ENCODE measurements around the gene CCM2.
A peak's percentile ranks its signal among the peaks of the same experiment; 100 is the strongest.

The CCM2 gene

DNA sequence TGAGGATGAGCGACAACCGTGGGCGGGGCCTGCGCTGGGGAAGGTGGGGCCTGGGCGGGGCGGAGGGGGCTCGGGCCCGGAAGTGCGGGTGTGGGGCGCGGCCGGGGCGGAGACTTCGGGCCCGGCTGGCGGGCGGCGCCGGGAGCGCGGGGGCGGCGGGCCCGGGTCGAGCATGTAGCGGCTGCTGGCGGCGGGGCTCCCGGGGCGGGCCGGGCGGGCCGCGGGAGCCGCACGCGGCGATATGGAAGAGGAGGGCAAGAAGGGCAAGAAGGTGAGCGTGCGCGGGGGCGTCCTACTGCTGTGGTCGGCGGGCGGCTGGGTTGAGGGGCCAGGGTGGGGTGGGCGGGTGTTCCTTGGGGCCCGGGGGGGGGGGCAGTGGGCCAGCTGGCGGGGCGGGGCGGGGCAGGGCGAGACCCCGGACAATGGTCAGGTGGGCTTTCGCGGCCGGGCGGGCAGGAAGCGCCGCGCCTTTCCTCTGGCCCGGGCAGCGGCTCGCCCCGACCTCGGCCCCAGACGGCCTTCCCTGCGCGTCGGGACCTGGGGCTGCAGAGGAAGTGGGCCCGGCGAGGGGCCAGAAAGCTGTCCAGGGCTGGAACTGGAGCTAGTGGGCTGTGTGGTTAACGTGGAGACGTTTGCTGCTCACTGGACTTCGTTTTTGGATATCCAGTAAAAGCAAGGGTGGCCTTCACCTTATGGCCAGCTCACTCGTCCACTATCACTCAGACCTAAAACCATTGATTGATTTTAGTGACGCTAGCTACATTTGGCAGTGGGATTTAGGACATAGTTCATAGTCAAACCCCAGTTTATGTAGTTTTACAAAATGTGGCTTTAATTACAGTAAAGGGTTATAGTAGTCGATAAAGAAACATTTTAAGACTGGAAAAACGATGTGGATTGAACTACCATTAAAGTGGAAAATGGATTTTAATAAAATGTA, at the start of gene CCM2:
Gene CCM2 (plus strand): TSS at position 109 of the 940 bp plus-strand sequence. CDS start 133 bp downstream, at position 242.
- no peaks in the 10 kb centered on the region for H3K27me3 ChIP-seq (ENCODE audit: control insufficient read depth in 2 of 2, insufficient read depth in 2 of 2, low read length in 2 of 2)
- peaks cover 12 to 17% of the 10 kb centered on the region in 2 donors for H3K4me1 ChIP-seq (ENCODE audit: control insufficient read depth in 2 of 2, insufficient read depth in 2 of 2, low read length in 2 of 2)
- H3K9ac ChIP-seq (ENCODE audit: low read depth in 1 of 2, low read length in 2 of 2): peak within 1 kb of the TSS; percentile 76 to 91
- H3K27ac ChIP-seq (ENCODE audit: low read depth in 2 of 2, low read length in 2 of 2): peak within 1 kb of the TSS; percentile 83 to 87
- H3K36me3 ChIP-seq (ENCODE audit: control insufficient read depth in 2 of 2, insufficient read depth in 2 of 2, low read length in 2 of 2): peaks cover 0 to 3% of the 10 kb centered on the region in 2 donors
- H3K9me3 ChIP-seq (ENCODE audit: control insufficient read depth in 2 of 2, low read length in 2 of 2): no peaks in the 10 kb centered on the region
- H3K4me3 ChIP-seq (ENCODE audit: low read length in 2 of 2): peak within 1 kb of the TSS; percentile 85 to 96

DNA sequence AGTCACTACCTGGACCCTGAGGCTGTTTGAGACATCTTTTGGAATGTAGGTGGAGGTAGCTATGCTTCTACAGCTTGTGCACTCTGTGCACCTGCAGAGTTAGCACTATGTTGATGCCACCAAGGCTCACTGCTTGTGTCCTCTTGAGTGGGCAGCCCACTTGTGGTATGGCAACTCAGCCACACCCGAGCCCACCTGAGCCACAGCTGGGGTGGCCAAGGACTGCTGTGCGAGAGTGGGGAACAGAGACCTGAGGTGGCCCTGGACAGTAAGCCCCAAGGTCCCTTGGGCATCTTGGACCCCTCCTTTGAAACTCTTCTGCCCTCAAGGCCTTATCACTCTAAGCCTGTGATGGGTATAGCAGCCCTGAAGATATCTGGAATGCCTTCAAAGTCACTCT, 46.8 kb upstream of the CCM2 start:
- H3K9ac ChIP-seq (ENCODE audit: low read depth in 1 of 2, low read length in 2 of 2): no peak overlapping the region
- no peaks in the 10 kb centered on the region for H3K9me3 ChIP-seq (ENCODE audit: control insufficient read depth in 2 of 2, low read length in 2 of 2)
- H3K36me3 ChIP-seq (ENCODE audit: control insufficient read depth in 2 of 2, insufficient read depth in 2 of 2, low read length in 2 of 2): no peaks in the 10 kb centered on the region
- no peak overlapping the region for H3K4me3 ChIP-seq (ENCODE audit: low read length in 2 of 2)
- peaks cover 0 to 5% of the 10 kb centered on the region in 2 donors for H3K27me3 ChIP-seq (ENCODE audit: control insufficient read depth in 2 of 2, insufficient read depth in 2 of 2, low read length in 2 of 2)
- H3K4me1 ChIP-seq (ENCODE audit: control insufficient read depth in 2 of 2, insufficient read depth in 2 of 2, low read length in 2 of 2): no peaks in the 10 kb centered on the region
- no peak overlapping the region for H3K27ac ChIP-seq (ENCODE audit: low read depth in 2 of 2, low read length in 2 of 2)

DNA sequence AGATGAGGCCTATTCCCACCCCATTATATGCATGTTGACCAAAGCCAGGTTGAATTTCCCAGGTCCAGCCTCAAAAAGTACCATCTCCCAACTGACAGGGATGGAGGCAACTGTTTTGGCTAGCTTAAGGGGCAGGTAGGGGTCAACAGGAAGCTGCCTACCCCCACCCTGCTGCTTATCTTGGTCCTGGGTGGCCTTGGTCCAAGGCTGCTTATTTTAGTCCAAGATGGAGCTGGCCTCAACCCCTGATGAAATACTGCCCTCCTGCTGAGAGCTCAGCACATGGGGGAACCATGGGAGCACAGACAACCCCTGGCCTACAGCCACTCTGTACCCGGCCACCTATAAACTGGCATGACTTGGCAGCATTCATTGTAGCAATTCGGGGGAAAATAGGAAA, 44.3 kb upstream of the CCM2 start:
- no peaks in the 10 kb centered on the region for H3K9me3 ChIP-seq (ENCODE audit: control insufficient read depth in 2 of 2, low read length in 2 of 2)
- no peak overlapping the region for H3K9ac ChIP-seq (ENCODE audit: low read depth in 1 of 2, low read length in 2 of 2)
- H3K4me1 ChIP-seq (ENCODE audit: control insufficient read depth in 2 of 2, insufficient read depth in 2 of 2, low read length in 2 of 2): no peaks in the 10 kb centered on the region
- H3K4me3 ChIP-seq (ENCODE audit: low read length in 2 of 2): no peak overlapping the region
- no peaks in the 10 kb centered on the region for H3K36me3 ChIP-seq (ENCODE audit: control insufficient read depth in 2 of 2, insufficient read depth in 2 of 2, low read length in 2 of 2)
- H3K27ac ChIP-seq (ENCODE audit: low read depth in 2 of 2, low read length in 2 of 2): no peak overlapping the region
- peaks cover 0 to 5% of the 10 kb centered on the region in 2 donors for H3K27me3 ChIP-seq (ENCODE audit: control insufficient read depth in 2 of 2, insufficient read depth in 2 of 2, low read length in 2 of 2)

DNA sequence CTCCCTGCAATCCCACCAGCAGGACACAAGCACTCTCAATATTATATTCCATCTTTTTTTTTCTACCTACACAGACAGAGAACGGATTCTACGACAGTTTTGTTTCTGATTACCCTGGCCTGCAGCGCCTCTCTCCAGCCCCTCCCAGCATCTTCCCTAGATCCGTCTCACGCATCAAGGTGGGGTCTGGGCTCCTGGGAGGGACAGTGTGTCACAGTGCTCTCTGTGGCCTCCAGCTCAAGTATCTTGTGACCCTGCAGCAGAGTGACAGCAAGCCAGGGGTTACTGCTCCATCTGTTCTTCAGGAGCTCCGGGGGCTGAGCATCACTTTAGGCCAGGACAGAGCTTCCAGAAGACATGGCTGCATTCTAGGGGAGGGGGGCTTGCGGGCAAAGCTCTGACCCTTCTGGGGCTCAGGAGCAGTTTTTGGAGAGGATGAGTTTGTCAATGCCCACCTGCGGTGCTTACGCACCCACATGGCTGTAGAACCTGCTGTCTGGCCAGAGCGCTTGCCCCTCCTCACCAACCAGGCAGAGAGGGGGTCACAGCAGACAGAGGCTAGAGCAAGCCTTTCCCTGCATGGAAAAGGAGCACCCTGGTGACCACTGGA, 43.7 kb upstream of the CCM2 start:
- H3K36me3 ChIP-seq (ENCODE audit: control insufficient read depth in 2 of 2, insufficient read depth in 2 of 2, low read length in 2 of 2): no peaks in the 10 kb centered on the region
- no peaks in the 10 kb centered on the region for H3K4me1 ChIP-seq (ENCODE audit: control insufficient read depth in 2 of 2, insufficient read depth in 2 of 2, low read length in 2 of 2)
- H3K27ac ChIP-seq (ENCODE audit: low read depth in 2 of 2, low read length in 2 of 2): no peak overlapping the region
- no peak overlapping the region for H3K9ac ChIP-seq (ENCODE audit: low read depth in 1 of 2, low read length in 2 of 2)
- peaks cover 0 to 5% of the 10 kb centered on the region in 2 donors for H3K27me3 ChIP-seq (ENCODE audit: control insufficient read depth in 2 of 2, insufficient read depth in 2 of 2, low read length in 2 of 2)
- no peaks in the 10 kb centered on the region for H3K9me3 ChIP-seq (ENCODE audit: control insufficient read depth in 2 of 2, low read length in 2 of 2)
- no peak overlapping the region for H3K4me3 ChIP-seq (ENCODE audit: low read length in 2 of 2)

DNA sequence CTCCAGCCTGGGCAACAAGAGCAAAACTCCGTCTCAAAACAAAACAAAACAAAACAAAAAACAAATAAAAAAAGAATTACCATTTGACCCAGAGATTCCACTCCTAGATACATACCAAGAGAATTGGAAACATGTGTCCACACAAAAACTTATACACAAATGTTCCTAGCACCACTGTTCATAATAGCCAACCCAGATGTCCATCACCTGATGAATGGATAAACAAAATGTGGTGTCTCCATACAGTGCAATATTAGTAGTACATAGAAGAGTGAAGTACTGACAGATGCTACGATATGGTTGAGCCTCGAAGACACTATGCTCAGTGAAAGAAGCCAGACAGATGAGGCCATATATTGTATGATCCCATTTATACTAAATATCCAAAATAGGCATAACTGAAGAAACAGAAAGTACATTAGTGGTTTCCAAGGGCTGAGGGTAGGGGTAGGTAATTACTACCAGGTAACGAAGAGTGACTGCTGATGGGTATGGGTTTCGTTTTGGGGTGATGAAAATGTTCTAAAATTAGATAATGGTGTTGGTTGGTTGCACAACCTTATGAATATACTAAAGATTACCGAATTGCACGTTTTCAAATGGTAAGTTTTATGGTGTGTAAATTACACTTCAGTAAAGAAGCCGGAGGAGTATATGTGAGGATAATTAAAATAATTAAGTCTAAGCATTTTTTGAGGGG, 41.2 kb upstream of the CCM2 start:
- Histone ChIP-seq H3K9me3 (ENCODE audit: control insufficient read depth in 2 of 2, low read length in 2 of 2) (no peaks in the 10 kb centered on the region), H3K9ac (ENCODE audit: low read depth in 1 of 2, low read length in 2 of 2) (no peak overlapping the region), H3K4me1 (ENCODE audit: control insufficient read depth in 2 of 2, insufficient read depth in 2 of 2, low read length in 2 of 2) (peaks cover 0 to 5% of the 10 kb centered on the region in 2 donors), H3K36me3 (ENCODE audit: control insufficient read depth in 2 of 2, insufficient read depth in 2 of 2, low read length in 2 of 2) (no peaks in the 10 kb centered on the region), H3K27ac (ENCODE audit: low read depth in 2 of 2, low read length in 2 of 2) (no peak overlapping the region), H3K4me3 (ENCODE audit: low read length in 2 of 2) (no peak overlapping the region), H3K27me3 (ENCODE audit: control insufficient read depth in 2 of 2, insufficient read depth in 2 of 2, low read length in 2 of 2) (peaks cover 3 to 10% of the 10 kb centered on the region in 2 donors)

DNA sequence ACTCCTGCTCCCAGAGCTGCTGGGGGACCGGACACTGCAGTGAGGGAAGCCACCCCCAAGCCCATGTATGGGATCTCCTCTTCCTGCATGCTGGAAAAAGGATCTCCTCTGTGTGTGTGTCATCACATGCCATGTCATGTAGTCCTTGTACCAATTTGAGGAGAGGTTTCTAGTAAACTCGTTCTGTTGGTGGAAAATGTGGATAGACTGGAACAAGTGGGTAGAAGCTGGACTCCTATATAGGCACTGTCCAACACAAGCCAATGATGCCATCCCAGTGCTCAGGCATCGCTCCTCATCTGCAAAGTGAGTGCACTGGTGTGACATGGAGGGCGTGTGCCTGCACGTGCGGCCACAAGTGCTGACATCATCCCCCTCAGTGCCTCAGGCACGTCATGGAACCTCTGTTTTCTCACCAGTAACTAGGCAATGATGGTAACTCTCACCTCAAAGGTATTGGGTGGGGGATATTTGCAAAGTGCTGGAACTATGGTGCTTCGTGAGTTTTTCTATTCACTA, 40.5 kb upstream of the CCM2 start:
- H3K9ac ChIP-seq (ENCODE audit: low read depth in 1 of 2, low read length in 2 of 2): no peak overlapping the region

DNA sequence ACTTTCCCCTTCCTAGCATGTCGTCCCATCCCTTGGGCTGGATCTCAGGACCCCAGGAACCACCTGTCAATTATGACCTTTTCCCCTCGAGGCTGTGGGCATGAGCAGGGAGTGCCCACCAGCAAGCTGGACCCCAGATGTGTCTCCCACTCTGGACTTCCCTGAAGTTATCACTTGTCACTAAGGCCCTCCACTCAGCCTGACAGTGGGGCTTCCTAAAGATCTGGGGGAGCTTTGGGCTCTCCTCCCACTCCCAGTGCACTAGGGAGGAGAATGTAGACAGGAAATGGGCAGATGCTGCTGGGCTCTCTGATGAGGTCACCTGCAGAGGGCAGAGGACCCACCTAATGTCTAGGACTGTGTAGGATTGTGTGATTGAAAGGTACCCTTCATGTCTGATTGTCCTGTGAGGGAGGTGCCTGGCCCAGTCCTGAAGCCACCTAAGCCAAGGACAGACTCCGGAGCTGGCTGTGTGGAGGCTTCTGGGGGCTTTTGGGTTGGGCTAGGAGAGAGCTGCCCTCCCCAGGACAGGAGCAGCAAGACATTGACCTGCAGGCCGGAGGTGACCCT, 39.9 kb upstream of the CCM2 start:
- Histone ChIP-seq H3K36me3 (ENCODE audit: control insufficient read depth in 2 of 2, insufficient read depth in 2 of 2, low read length in 2 of 2) (no peaks in the 10 kb centered on the region), H3K9ac (ENCODE audit: low read depth in 1 of 2, low read length in 2 of 2) (no peak overlapping the region), H3K4me3 (ENCODE audit: low read length in 2 of 2) (no peak overlapping the region), H3K27ac (ENCODE audit: low read depth in 2 of 2, low read length in 2 of 2) (no peak overlapping the region), H3K9me3 (ENCODE audit: control insufficient read depth in 2 of 2, low read length in 2 of 2) (no peaks in the 10 kb centered on the region), H3K4me1 (ENCODE audit: control insufficient read depth in 2 of 2, insufficient read depth in 2 of 2, low read length in 2 of 2) (peaks cover 0 to 5% of the 10 kb centered on the region in 2 donors), H3K27me3 (ENCODE audit: control insufficient read depth in 2 of 2, insufficient read depth in 2 of 2, low read length in 2 of 2) (peaks cover 3 to 10% of the 10 kb centered on the region in 2 donors)

More for the DNA sequence above, 40.5 kb upstream of the CCM2 start:
- Histone ChIP-seq H3K27ac (ENCODE audit: low read depth in 2 of 2, low read length in 2 of 2) (no peak overlapping the region), H3K4me3 (ENCODE audit: low read length in 2 of 2) (no peak overlapping the region), H3K27me3 (ENCODE audit: control insufficient read depth in 2 of 2, insufficient read depth in 2 of 2, low read length in 2 of 2) (peaks cover 3 to 10% of the 10 kb centered on the region in 2 donors), H3K4me1 (ENCODE audit: control insufficient read depth in 2 of 2, insufficient read depth in 2 of 2, low read length in 2 of 2) (peaks cover 0 to 5% of the 10 kb centered on the region in 2 donors), H3K36me3 (ENCODE audit: control insufficient read depth in 2 of 2, insufficient read depth in 2 of 2, low read length in 2 of 2) (no peaks in the 10 kb centered on the region), H3K9me3 (ENCODE audit: control insufficient read depth in 2 of 2, low read length in 2 of 2) (no peaks in the 10 kb centered on the region)

DNA sequence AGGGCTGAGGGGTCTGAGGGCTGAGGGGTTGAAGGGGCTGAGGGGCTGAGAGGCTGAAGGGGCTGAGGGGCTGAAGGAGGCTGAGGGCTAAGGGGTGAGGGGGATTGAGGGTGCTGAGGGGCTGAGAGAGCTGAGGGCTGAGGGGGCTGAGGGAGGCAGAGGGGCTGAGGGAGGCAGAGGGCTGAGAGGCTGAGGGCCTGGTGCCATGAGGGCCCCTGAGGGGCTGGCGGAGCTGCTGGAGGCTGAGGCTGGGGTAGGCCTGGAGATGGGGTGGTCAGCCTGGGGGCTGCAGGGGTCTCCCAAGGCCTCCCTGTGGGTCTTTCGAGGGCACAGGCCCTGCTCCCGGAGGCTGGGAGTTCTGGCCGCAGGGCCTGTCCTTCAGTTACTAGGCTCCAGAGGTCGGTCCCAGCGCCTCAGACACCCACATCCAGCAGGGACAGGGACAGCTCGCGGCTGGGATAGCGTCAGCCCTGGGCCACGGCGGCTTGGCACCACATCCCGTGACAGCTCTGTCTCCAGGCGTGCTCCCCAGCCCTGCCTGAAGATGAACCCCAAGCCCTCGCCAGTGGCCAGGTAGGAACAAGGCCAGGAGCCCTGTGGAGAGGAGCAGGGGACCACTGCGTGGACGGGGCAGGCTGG, 38.0 kb upstream of the CCM2 start:
- Histone ChIP-seq H3K9me3 (ENCODE audit: control insufficient read depth in 2 of 2, low read length in 2 of 2) (no peaks in the 10 kb centered on the region), H3K4me1 (ENCODE audit: control insufficient read depth in 2 of 2, insufficient read depth in 2 of 2, low read length in 2 of 2) (peaks cover 0 to 5% of the 10 kb centered on the region in 2 donors), H3K4me3 (ENCODE audit: low read length in 2 of 2) (peak overlapping the region in 1 of 2 donors; percentile 48), H3K27me3 (ENCODE audit: control insufficient read depth in 2 of 2, insufficient read depth in 2 of 2, low read length in 2 of 2) (peaks cover 3 to 10% of the 10 kb centered on the region in 2 donors), H3K27ac (ENCODE audit: low read depth in 2 of 2, low read length in 2 of 2) (no peak overlapping the region), H3K36me3 (ENCODE audit: control insufficient read depth in 2 of 2, insufficient read depth in 2 of 2, low read length in 2 of 2) (no peaks in the 10 kb centered on the region), H3K9ac (ENCODE audit: low read depth in 1 of 2, low read length in 2 of 2) (no peak overlapping the region)

DNA sequence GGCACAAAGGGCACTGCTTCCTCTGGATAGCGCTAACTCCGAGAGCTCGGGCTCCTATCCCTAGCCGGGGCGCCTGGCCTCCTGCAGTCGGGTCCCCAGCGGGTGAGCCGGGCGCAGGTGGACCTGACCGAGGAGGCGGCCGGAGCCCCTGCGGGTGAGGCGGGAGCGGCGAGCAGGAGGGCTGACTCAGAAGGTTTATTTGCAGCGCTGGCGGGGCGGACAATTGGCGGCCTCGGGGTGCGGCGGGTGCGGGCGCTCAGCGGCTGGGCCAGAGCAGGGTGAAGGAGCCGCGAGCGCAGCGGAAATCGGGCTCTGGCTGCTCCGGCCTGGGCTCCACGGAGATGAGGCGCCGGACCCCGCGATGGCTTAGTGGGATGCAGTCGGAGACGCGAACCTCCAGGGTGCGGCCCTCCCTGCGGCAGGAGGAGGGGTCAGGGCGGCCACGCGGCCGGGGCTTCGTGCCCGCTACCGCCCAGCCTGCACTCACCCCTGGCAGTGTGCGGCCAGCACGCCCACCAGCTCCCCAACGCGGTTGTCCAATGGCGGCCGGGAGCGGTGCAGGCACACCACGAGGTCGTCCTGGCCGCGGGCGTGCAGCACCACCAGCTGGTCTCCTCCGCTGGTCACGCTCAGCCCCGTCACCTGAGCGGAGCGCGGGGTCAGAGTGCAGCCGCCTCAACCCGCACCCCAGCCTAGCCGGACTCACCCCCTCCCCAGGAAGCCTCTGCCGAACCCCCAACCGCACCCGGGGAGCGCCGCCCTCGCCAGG, 37.3 kb upstream of the CCM2 start:
- no peak overlapping the region for H3K27ac ChIP-seq (ENCODE audit: low read depth in 2 of 2, low read length in 2 of 2)
- peaks cover 0 to 5% of the 10 kb centered on the region in 2 donors for H3K4me1 ChIP-seq (ENCODE audit: control insufficient read depth in 2 of 2, insufficient read depth in 2 of 2, low read length in 2 of 2)
- H3K9me3 ChIP-seq (ENCODE audit: control insufficient read depth in 2 of 2, low read length in 2 of 2): no peaks in the 10 kb centered on the region
- peak overlapping the region; percentile 37 to 48 for H3K4me3 ChIP-seq (ENCODE audit: low read length in 2 of 2)
- H3K9ac ChIP-seq (ENCODE audit: low read depth in 1 of 2, low read length in 2 of 2): peak overlapping the region in 1 of 2 donors; percentile 17
- no peaks in the 10 kb centered on the region for H3K36me3 ChIP-seq (ENCODE audit: control insufficient read depth in 2 of 2, insufficient read depth in 2 of 2, low read length in 2 of 2)
- H3K27me3 ChIP-seq (ENCODE audit: control insufficient read depth in 2 of 2, insufficient read depth in 2 of 2, low read length in 2 of 2): peaks cover 3 to 10% of the 10 kb centered on the region in 2 donors
